ENCODE measurements around the gene KCNT1. TPM values are rescaled to one million over a fixed set of nuclear protein-coding genes. Genes with fewer than 3 reads are reported as not detected.

The KCNT1 gene
- total RNA-seq, 1 experiment from 2014 or later, result 0.09 TPM

GRCh38 chr9:135821116-135821515 is 119.1 kb downstream of the KCNT1 start:
- intact Hi-C loops (cut with micrococcal nuclease; ENCODE audit: unreplicated experiment), result no loop called here
- POLR2A ChIA-PET, result no interaction called here
- Histone ChIP-seq H3K9me3 (no peaks in the 10 kb centered on the region), H3K4me3 (ENCODE audit: low read depth, low read length) (no peak overlapping the region), H3K36me3 (ENCODE audit: control insufficient read depth, insufficient read depth, low read length) (peaks cover 2% of the 10 kb centered on the region; the same call in 1 of the 2 replicates), H3K27me3 (replicated peaks; ENCODE audit: control insufficient read depth, insufficient read depth, low read length) (no peaks in the 10 kb centered on the region), H3K4me1 (no peaks in the 10 kb centered on the region)
- DNase-seq, result no peak
- CTCF ChIA-PET, result interaction anchor here (1.0 kb wide), 1 partner anchor 20 kb away, joined by 4 read pairs; no protein-coding TSS in a partner anchor
- H3K27ac Mint-ChIP-seq (ENCODE audit: unreplicated experiment), result no peak overlapping the region
- BruUV-seq (replicated peaks), result no TSS peak
- H3K9me3 Mint-ChIP-seq (ENCODE audit: unreplicated experiment), result no peaks in the 10 kb centered on the region
- peaks cover 68% of the 10 kb centered on the region for H3K36me3 Mint-ChIP-seq (ENCODE audit: insufficient read depth, unreplicated experiment)
- no peaks in the 10 kb centered on the region for H3K27me3 Mint-ChIP-seq (ENCODE audit: insufficient read depth, unreplicated experiment)
- H3K4me3 Mint-ChIP-seq (ENCODE audit: unreplicated experiment), result no peak overlapping the region
- no peak for TF ChIP-seq CTCF (IDR thresholded peaks at IDR 0.05; ENCODE audit: insufficient read depth in 1 of 2, low read depth in 1 of 2, low read length in 1 of 2, severe bottlenecking in 1 of 2, unreplicated experiment in 1 of 2)
- H3K4me1 Mint-ChIP-seq (ENCODE audit: low read depth, unreplicated experiment), result no peaks in the 10 kb centered on the region

GRCh38 chr9:135821733-135822373 is 119.9 kb downstream of the KCNT1 start:
- Mint-ChIP-seq H3K4me1 (ENCODE audit: low read depth, unreplicated experiment) (no peaks in the 10 kb centered on the region), H3K9me3 (ENCODE audit: unreplicated experiment) (no peaks in the 10 kb centered on the region), H3K4me3 (ENCODE audit: unreplicated experiment) (no peak overlapping the region), H3K36me3 (ENCODE audit: insufficient read depth, unreplicated experiment) (peaks cover 69% of the 10 kb centered on the region), H3K27me3 (ENCODE audit: insufficient read depth, unreplicated experiment) (no peaks in the 10 kb centered on the region), H3K27ac (ENCODE audit: unreplicated experiment) (peak overlapping the region; percentile 64)
- DNase-seq, result no peak
- CTCF ChIA-PET, result no interaction called here
- H3K4me3 ChIP-seq (ENCODE audit: low read depth, low read length), result no peak overlapping the region
- no peaks in the 10 kb centered on the region for H3K9me3 ChIP-seq
- POLR2A ChIA-PET, result no interaction called here
- TF ChIP-seq CTCF (IDR thresholded peaks at IDR 0.05; ENCODE audit: insufficient read depth in 1 of 2, low read depth in 1 of 2, low read length in 1 of 2, severe bottlenecking in 1 of 2, unreplicated experiment in 1 of 2), result no peak
- no peaks in the 10 kb centered on the region for H3K4me1 ChIP-seq
- H3K27me3 ChIP-seq (replicated peaks; ENCODE audit: control insufficient read depth, insufficient read depth, low read length), result no peaks in the 10 kb centered on the region
- H3K36me3 ChIP-seq (ENCODE audit: control insufficient read depth, insufficient read depth, low read length), result peaks cover 2% of the 10 kb centered on the region; the same call in 1 of the 2 replicates
- intact Hi-C loops (cut with micrococcal nuclease; ENCODE audit: unreplicated experiment), result no loop called here
- BruUV-seq (replicated peaks), result TSS peak; percentile 46

- DNase-seq, result no peak
- no peak for TF ChIP-seq CTCF (IDR thresholded peaks at IDR 0.05; ENCODE audit: insufficient read depth in 1 of 2, low read depth in 1 of 2, low read length in 1 of 2, severe bottlenecking in 1 of 2, unreplicated experiment in 1 of 2)
- Mint-ChIP-seq H3K4me3 (ENCODE audit: unreplicated experiment) (no peak overlapping the region), H3K27ac (ENCODE audit: unreplicated experiment) (peak overlapping the region; percentile 64), H3K9me3 (ENCODE audit: unreplicated experiment) (no peaks in the 10 kb centered on the region), H3K4me1 (ENCODE audit: low read depth, unreplicated experiment) (no peaks in the 10 kb centered on the region), H3K36me3 (ENCODE audit: insufficient read depth, unreplicated experiment) (peaks cover 65% of the 10 kb centered on the region), H3K27me3 (ENCODE audit: insufficient read depth, unreplicated experiment) (no peaks in the 10 kb centered on the region)
- intact Hi-C loops (cut with micrococcal nuclease; ENCODE audit: unreplicated experiment), result no loop called here
- ChIA-PET CTCF (no interaction called here), POLR2A (no interaction called here)
- no peaks in the 10 kb centered on the region for H3K27me3 ChIP-seq (replicated peaks; ENCODE audit: control insufficient read depth, insufficient read depth, low read length)
- no peak overlapping the region for H3K4me3 ChIP-seq (ENCODE audit: low read depth, low read length)
- H3K36me3 ChIP-seq (ENCODE audit: control insufficient read depth, insufficient read depth, low read length), result peaks cover 2% of the 10 kb centered on the region; the same call in 1 of the 2 replicates
- no peaks in the 10 kb centered on the region for H3K4me1 ChIP-seq
- H3K9me3 ChIP-seq, result no peaks in the 10 kb centered on the region
- no TSS peak for BruUV-seq (replicated peaks)
Observed at GRCh38 chr9:135822374-135822755, 120.4 kb downstream of the KCNT1 start.
